HG02759 (cell line): ENCODE results near the gene ACP2.

Source experiments
- ATAC-seq: cut with Tn5 transposase; IDR thresholded peaks from one replicate; pipeline ENCODE4 v1.9.1; 2021; ENCODE audit warnings: mild to moderate bottlenecking, moderate library complexity; ENCODE audit not compliant: unreplicated experiment

The ACP2 gene, protein sequence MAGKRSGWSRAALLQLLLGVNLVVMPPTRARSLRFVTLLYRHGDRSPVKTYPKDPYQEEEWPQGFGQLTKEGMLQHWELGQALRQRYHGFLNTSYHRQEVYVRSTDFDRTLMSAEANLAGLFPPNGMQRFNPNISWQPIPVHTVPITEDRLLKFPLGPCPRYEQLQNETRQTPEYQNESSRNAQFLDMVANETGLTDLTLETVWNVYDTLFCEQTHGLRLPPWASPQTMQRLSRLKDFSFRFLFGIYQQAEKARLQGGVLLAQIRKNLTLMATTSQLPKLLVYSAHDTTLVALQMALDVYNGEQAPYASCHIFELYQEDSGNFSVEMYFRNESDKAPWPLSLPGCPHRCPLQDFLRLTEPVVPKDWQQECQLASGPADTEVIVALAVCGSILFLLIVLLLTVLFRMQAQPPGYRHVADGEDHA

GRCh38 chr11:47248664-47249377, at the start of gene ACP2:
ACP2 (minus strand) TSS chr11:47248814; CDS start chr11:47248789, 25 bp downstream.
- ATAC-seq: peak; percentile 98

- ATAC-seq: no peak
Measured at GRCh38 chr11:47296045-47296444, 47.4 kb upstream of the ACP2 start.

DNA sequence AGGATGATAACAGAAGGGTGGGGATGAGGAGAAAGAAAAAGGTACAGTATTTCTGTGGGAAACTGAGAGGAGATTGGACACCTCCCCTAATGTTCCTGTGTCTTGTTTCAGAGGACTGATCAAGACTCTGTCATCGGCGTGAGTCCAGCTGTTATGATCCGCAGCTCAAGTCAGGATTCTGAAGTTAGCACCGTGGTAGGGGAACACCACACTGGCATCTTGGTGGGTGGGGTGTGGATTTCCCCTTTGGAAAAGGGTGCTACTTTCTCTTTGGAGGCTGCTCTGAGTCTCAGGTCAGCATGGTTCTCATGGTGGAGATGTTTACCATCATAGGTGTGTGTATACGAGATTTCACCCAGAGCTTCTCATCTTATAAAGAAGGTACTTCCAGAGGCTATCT, 46.8 kb upstream of the ACP2 start:
- ATAC-seq: no peak

DNA sequence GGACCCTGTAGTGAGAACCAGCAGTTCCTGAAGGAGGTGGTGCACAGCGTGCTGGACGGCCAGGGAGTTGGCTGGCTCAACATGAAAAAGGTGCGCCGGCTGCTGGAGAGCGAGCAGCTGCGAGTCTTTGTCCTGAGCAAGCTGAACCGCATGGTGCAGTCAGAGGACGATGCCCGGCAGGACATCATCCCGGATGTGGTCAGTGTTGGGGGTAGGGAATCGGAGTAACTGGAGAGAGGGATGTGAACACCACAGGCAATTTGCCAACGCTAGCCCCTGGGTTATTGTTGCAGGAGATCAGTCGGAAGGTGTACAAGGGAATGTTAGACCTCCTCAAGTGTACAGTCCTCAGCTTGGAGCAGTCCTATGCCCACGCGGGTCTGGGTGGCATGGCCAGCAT, 41.2 kb upstream of the ACP2 start:
- ATAC-seq: no peak

DNA sequence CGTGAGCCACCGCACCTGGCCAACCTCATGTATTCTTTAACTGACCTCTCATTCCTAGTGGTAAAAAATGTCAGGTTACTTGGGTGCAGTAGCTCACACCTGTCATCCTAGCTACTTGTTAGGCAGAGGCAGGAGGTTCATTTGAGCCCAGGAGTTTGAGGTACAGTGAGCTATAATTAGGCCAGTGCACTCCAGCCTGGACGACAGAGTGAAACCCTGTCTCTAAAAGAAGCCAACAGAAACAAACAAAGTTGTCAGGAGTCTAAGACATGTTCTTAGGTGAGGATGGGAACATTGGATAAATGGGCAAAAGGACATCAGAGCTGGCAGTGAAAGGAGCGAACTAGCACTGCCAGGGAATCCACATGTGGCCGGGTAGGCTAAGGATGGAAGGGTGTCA, 39.5 kb upstream of the ACP2 start:
- no peak for ATAC-seq

GRCh38 chr11:47285969-47286770, 37.6 kb upstream of the ACP2 start:
- ATAC-seq: no peak

- no peak for ATAC-seq
Measured at GRCh38 chr11:47284151-47284550, 35.5 kb upstream of the ACP2 start.

DNA sequence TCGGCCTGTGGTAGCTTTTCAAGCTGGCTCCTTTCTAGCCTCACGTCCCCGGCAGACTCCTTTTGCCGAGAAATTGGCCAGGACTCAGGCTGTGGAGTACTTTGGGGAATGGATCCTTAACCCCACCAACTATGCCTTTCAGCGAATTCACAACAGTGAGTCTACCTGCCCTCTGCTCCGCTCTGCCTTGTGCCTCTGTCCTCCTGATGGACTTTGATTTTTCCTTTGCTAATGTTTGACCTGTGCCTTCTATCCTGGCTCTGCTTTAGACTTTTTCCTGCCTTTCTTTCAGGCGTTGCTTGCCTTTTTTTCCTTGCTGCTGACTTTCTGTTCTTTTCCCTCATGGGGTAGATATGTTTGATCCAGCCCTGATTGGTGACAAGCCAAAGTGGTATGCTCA, 33.8 kb upstream of the ACP2 start:
- no peak for ATAC-seq

DNA sequence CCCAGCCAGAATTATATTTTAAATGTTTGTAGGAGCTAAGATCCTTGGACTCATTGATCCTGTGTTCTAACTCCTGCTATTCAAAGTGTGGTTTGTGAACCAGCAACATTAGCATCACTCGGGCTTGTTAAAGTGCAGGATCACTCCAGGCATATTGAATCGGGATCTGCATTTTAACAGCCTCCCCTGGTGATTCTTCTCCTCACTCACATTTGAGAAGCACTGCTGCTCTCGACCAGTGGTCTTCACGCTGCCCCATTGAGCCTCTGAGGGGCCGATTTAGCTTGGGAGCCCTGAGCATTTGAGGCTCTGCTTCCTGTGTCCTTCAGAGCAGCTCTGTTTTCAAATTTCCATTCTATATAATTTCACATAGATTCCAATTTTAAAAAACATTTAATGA, 32.2 kb upstream of the ACP2 start:
- no peak for ATAC-seq

- no peak for ATAC-seq
Measured at GRCh38 chr11:47280099-47280498, 31.5 kb upstream of the ACP2 start.

- no peak for ATAC-seq
Measured at GRCh38 chr11:47278769-47279168, 30.2 kb upstream of the ACP2 start.

GRCh38 chr11:47278058-47278457, 29.4 kb upstream of the ACP2 start:
- no peak for ATAC-seq

DNA sequence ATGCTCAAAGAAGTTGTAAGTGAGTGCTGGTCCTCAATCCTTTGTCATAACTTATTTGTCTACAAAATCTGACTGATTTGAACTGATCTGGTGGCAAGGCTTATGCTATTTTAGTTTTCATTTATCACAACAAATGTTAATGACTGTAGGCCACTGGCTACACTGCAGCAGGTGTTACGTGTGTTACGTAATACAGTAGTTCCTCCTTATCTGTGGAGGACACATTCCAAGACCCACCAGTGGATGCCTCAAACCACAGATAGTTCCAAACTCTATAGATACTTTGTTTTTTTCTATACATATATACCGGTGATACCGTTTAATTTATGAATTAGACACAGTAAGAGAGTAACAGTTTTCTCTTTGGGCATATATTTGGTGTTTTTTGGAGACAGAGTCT, 28.3 kb upstream of the ACP2 start:
- no peak for ATAC-seq

GRCh38 chr11:47274495-47275235, 26.1 kb upstream of the ACP2 start:
- ATAC-seq: no peak

GRCh38 chr11:47272706-47273105, 24.1 kb upstream of the ACP2 start:
- ATAC-seq: no peak

- no peak for ATAC-seq
Measured at GRCh38 chr11:47271961-47272661, 23.5 kb upstream of the ACP2 start.

DNA sequence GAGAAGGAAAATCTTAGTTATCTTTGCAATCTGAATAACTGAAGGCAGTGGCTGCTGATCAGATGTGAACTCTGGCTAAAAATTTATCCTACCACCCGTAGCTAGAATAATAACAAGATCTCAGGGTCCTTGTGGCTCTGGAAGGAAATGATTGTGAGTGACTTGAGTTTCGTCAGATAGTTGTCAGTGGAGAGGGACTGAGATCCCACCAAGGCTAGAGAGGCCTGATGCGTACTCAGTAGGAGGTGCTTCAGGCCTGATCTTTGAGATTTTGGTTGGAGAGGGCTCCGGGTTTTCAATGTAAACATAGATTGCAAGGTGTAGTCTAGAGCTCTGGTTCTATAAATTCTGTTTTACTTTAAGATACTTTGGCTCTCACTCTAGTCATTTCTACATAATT, 22.7 kb upstream of the ACP2 start:
- no peak for ATAC-seq

- no peak for ATAC-seq
Measured at GRCh38 chr11:47270331-47271271, 22.0 kb upstream of the ACP2 start.

GRCh38 chr11:47269829-47270305, 21.3 kb upstream of the ACP2 start, which contains the start of gene MADD:
MADD (plus strand) TSS chr11:47270133.
- peak; percentile 78 for ATAC-seq
